ENCODE results near the gene AADACL3. TPM values are rescaled to one million over a fixed set of nuclear protein-coding genes. Genes with fewer than 3 reads are reported as not detected.
"Not testable (repeated sequence)": the region's sequence is repeated elsewhere in the genome, so short reads cannot be mapped to it uniquely, and the experiment has no call there.

AADACL3 gene
- total RNA-seq, 1 donor from 2014 or later: 0.19 TPM

DNA sequence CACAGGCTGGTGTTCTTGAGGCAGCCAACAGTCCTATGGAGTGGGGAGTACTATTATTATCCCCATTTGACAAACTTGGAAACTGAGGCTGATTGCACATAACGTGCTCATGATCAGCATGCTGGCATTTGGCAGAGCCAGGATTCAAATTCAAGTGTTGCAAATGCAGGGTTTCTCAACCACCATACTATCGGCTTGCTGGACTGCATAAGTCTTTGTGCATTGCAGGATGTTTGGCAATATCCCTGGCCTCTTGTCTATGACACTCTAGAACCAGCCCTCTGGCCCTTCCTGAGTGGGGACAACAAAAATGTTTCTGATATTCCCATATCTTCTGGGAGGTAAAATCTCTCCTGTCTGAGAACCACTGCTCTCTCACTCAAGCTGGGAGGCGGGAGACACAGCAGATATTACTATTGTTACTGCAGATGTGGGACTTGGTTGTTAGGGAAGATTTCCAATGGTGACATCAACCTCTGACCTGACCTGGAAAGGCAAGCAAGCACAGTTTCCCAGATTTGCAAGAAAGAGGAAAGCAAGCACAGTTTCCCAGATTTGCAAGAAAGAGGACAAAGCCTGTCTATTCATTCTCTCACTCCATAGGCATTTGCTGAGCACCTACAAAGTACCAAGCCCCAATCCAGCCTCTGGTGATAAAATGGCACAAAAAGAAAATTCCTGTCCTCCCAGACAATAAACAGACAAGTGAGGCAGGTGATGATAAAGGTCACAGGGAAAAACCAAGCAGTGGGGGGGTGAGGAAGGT is 1.0 kb upstream of the AADACL3 start:
- DNase-seq (ENCODE audit: low spot score): no peak

DNA sequence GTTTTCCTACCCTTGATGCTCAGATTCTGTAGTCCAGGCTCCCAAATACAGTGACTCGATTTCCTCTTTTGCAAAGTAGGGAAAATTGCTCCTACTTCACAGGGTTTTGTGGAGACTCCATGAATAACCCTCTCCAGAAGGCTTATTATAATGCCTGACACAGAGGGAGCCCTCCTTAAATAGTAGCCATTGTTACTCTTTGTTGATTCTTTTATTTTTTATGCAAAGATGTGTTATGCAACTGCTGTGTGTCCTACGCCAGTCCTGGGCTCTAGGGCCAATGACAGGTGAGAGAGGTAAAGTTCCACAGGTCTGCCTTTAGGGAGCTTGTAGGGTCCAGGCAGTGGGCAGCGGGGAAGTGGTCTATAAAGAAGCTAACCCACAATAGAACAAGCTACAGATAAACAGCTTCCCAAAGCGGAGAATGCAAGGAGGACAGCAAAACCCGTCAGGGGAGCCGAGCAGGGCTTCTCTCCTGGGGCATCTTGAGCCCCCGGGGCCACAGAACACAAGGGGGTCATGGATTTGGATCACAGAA is 1.5 kb downstream of the AADACL3 start:
- no peak for DNase-seq (ENCODE audit: low spot score)

DNA sequence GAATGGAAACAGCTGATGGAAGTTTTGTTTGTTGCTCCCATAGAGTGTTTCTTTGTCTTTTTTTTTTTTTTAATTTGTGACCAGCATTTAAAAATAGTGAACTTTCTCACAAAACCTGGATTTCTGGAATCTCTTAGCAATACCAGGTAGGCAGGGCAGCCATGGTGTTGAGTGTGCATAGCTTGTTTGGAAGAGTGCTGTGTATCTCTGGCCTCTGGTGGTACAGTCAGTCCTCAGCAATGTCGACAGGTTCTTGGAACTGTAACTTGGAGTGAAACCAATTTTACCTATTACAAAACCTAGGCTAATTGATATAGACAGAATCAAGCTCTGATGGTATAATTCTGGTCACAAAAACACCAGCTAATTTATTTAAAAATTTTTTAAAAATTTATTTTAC is 6.7 kb downstream of the AADACL3 start:
- DNase-seq (ENCODE audit: low spot score): no peak

DNA sequence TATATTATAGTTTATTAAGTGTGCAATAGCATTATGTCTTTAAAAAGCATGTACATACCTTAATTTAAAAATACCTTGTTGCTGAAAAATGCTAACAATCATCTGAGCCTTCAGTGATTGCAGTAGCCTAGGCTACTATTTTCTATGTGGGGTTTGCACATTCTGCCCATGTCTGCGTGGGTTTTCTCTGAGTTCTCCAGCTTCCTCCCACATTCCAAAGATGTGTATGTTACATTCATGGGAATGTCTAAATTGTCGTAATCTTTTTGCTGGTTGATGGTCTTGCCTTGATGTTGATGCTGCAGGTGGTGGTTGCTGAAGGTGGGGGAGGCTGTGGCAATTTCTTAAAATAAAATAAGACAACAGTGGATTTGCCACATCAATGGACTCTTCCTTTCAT is 12.5 kb downstream of the AADACL3 start:
- no peak for DNase-seq (ENCODE audit: low spot score)

DNA sequence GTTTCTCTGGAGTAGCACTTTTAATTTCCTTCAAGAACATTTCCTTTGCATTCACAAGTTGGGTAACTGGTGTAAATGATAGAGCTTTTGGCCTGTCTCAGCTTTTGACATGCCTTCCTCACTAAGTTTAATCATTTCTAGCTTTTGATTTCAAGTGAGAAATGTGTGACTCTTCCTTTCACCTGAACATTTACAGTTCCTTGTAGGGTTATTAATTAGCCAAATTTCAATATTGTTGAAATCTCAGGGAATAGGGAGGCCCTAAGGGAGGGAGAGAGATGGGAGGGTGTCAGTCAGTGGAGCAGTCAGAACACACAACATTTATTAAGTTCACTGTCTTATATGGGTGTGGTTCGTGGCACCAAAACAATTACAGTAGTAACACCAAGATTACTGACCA is 14.2 kb downstream of the AADACL3 start:
- no peak for DNase-seq (ENCODE audit: low spot score)

DNA sequence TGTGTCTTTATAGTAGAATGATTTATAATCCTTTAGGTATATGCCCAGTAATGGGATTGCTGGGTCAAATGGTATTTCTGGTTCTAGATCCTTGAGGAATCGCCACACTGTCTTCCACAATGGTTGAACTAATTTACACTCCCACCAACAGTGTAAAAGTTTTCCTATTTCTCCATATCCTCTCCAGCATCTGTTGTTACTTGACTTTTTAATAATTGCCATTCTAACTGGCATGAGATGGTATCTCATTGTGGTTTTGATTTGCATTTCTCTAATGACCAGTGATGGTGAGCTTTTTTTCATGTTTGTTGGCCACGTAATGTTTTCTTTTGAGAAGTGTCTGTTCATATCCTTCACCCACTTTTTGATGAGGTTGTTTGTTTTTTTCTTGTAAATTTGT is 15.2 kb downstream of the AADACL3 start:
- not testable (repeated sequence) for DNase-seq (ENCODE audit: low spot score)

DNA sequence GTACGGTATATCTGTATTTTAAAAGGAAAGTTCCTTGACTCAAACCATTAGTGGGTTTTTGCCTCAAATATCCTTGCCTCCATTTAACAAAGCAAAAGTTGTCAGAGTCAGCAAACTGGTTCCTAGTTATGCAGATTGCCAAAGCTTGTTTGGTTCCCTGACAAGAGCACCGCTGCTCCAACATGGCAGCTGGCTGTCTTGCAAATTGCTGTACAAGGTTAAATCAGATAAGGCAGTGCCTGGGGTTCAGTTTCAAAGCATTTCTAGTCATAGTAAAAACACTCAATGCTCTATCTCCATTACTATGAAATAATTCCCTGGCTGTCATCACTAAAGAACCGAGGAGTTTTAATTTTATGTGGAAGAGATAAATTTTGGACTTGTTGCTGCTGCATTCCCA is 18.7 kb downstream of the AADACL3 start:
- DNase-seq (ENCODE audit: low spot score): no peak

DNA sequence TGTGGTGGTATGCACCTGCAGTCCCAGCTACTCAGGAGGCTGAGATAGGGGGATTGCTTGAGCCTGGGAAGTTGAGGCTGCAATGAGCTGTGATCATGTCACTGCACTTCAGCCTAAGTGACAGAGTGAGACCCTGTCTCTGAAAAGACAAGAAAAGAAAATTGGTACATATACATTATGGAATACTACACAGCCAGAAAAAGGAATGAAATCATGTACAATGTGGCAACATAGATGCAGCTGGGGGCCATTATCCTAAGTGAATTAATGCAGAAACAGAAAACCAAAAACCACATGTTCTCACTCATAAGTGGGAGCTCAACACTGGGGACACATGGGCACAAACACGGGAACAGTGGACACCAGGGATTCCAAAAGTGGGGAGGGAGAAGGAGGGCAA is 23.0 kb downstream of the AADACL3 start:
- no peak for DNase-seq (ENCODE audit: low spot score)

DNA sequence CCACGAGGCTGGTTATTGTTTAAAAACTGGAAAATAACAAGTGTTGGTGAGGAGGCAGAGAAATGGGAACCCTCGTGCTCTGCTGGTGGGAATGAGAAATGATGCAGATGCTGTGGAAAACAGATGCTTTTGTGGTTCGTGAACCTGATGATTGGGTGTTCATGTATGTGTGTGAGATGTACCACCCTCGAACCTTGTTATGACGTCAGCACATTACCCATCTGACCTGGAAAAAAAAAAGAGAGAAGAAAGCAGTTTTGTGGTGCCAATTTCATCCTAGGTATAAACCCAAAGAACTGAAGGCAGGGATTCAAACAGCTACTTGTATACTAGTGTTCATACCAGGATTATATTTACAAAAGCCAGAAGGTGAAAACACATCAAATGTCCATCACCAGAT is 23.7 kb downstream of the AADACL3 start:
- DNase-seq (ENCODE audit: low spot score): no peak

DNA sequence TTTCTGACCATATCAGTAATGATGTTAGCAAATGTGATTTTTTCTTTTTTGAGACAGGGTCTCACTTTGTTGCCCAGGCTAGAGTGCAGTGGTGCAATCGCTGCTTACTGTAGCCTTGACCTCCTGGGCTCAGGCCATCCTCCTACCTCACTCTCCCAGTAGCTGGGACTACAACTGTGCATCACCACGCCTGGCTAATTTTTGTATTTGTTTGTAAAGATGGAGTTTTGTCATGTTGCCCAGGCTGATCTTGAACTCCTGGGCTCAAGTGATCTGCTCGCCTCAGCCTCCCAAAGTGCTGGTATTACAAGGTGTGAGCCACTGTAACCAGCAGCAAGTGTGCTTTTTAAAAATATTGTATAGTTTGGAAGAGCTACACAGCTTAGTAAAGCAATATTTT is 26.0 kb downstream of the AADACL3 start:
- no peak for DNase-seq (ENCODE audit: low spot score)

DNA sequence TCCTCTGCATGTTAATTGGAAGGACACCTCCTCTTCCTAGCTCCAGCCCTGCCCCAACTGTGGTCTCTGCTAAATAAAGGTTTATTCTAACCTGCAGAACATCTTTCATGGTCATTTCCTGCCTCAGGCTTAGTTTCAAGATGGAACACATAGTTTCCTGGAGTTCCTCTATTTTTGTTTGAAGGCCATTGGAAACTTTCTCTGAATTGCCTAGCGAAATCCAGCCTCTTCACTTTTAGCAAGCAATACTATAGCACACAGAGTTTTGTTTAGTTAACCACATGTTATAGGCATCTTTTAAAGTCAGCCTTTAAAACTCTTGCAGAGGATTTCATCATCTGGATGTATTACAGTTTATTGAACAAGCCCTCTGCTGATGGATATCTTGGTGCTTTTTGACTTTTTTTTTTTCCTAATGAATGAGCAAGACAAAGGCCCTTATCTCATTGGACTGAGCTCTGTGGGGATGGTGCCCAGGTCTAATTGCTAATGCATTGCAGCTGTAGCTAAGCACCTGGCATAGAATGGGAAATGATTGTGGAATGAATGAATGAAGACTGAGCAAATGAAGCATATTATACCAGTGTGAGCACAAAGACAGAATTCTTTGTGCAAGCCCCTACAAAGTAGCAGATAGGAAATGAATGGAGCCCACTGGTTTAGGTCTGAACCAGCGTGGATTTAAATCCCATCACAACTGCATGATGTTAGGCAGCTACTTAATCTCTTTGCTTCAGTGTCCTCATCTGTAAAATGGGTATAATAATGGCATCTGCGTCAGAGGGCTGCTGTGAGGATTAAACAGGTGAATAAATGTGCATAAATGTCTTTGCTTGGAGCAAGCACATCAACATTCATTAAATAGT is 29.4 kb downstream of the AADACL3 start:
- DNase-seq (ENCODE audit: low spot score): no peak

DNA sequence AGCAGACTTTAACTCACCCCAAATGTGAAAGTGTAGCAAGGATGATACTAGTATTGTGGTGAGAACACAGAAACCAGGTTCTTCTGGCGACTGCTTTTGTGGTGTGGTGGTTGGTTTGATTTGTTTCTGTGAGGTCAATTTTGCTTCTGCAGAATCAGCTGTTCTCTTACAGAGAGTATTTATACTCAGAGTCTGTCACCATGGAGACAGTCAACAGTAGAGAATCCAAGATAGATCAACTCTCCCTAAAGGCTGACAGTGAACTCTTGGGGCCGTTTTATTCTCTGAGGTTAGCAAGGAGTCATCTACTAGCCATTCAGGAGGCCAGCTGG is 30.0 kb downstream of the AADACL3 start, which contains the start of gene CFAP107:
CFAP107 (plus strand) TSS at position 209 of the 332 bp plus-strand sequence. CDS start 231 bp downstream, outside the sequence.
- no peak for DNase-seq (ENCODE audit: low spot score)

DNA sequence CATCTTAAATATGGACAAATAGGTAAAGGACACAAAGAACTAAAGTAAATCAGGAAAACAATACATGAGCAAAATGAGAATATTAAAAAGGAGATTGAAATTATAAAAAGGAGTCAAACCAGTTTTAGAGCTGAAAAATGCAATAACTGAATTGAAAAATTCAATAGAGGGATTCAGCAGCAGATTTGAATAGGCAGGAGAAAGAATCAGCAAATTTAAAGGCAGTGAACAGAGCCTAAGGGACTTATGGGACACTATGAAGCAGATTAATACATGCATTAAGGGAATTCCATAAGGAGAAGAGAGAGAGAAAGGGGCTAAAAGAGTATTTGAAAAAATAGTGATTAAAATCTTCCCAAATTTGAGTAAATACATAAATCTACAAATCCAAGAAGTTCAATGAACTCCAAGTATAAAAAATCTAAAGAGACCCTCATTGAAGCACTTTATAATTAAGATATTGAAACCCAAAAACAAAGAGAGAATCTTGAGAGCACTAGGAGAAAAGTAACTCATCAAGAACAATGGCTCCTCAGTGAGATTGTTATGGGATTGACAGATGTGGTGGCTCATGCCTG is 33.0 kb downstream of the AADACL3 start:
- no peak for DNase-seq (ENCODE audit: low spot score)

DNA sequence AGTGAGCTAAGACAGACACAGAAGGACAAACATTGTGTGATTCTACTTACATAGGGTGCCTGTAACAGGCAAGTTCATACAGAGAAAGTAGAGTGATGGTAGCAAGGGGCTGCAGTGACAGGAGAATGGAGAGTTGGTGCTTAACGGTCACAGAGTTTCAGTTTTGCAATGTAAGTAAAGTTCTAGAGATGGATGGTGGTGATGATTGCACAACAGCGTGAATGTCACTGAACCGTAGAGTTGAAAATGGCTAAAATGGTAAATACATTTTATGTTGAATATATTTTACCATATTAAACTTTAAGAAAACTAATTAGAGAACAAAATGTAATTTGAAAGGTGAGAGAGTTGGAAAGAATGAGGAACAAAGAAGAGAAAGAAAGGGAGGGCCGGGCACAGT is 38.8 kb downstream of the AADACL3 start:
- no peak for DNase-seq (ENCODE audit: low spot score)

DNA sequence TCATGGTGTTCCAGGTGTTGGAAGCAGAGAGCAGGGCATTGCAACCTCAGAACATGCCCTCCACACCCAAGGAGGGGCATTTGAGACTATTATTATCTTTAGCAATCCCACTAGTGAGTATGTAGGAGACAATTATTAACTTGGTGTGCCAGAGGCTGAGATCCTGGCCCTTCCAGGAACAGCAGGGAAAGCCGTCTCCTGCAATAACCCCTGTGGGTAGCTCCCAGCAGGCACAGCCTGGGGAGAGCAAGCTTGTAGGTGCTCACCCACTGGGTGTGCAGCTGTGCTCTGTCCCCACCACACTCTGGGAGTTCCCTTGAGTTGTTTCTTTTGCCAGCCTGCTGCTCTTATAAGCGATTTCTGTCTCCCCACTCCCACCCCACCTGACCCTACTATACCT is 40.4 kb downstream of the AADACL3 start:
- no peak for DNase-seq (ENCODE audit: low spot score)

DNA sequence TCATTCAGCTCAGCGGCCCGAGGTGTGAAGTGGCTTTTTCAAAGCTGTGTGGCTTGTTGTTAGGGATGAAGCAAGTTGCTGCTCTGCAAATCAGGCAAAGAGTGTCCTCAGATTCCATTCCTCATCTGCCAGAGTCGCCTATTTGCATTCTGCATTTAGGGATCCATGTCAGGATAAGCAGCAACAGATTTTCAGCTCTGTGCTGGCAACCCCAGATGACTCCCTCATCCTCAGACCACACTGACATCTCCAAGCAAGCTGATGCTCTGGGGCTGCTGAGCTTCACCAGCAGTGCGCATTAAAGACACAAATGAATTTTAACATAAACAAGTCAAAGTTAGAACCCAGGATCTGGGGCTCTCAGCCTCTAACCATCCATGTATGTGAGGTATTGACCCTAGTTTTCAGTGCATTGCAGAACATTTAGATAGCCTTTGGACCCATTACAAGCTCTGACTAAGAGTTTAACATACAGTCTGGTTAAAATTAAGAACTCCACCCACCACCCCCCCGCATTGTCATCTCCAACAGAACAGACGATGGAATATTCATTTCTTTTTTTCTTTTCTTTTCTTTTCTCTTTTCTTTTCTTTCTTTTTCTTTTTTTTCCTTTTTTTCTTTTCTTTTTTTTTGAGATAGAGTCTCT is 41.0 kb downstream of the AADACL3 start:
- no peak for DNase-seq (ENCODE audit: low spot score)

DNA sequence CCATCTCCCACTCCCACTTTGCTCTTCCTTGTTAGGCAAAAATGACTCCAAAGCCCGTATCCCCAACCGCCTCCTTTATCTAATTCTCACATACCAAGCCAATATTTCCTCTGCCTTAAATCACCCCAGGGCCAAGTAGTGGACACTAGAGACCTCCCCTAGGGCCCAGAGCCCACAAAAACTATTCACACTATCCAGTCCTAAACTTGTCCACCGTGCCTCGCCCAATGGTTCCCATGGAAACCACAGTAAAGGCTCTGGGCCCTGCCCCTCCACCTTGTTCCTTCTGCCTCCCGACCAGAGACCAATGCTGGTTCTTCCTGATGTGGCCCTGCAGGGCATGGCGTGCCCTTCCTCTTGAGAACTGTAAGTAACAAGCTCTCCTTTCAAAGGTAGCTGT is 41.9 kb downstream of the AADACL3 start:
- no peak for DNase-seq (ENCODE audit: low spot score)

DNA sequence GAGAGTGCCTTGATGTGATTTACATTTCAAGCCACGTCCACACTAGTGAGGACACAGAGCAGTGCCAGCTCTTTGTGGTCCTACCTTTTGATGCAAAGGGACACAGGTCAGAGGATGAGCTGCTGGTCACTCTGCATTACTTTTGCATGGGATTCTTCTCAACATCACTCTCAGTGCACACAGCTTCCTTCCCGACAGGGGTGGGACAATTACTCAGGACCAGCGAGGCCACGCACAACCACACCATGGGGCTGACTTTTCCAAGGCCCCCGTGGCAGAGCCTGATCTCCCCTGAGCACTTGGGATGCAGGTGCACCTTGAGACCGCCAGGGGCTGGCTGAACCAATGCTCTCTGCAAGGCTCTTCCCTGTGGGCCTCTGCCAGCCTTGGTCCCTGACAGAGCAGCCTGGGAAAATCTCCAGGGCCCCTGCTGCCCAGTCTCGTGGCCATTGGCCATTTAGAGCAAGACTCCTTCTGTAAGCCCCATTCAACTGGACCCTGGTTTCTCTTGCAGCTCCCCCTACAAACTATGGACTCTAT is 44.4 kb downstream of the AADACL3 start:
- no peak for DNase-seq (ENCODE audit: low spot score)

DNA sequence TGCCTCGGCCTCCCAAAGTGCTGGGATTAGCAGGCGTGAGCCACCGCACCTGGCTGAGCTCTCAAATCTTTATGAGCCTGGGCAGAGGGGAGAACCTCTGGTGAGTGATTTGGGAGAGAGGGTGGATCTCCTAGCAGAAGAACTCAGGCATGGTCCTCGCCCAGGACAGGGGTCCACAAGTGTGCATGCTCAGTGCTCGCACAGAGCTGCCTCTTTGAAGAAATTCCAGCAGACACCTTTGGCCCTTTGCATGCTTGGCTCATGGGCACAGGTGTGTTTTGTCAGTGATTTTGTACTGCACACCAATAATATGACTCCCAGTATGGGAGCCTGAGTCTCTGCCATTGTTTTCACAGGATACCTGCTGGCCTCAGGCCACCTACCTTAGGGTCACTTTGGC is 45.9 kb downstream of the AADACL3 start:
- no peak for DNase-seq (ENCODE audit: low spot score)

DNA sequence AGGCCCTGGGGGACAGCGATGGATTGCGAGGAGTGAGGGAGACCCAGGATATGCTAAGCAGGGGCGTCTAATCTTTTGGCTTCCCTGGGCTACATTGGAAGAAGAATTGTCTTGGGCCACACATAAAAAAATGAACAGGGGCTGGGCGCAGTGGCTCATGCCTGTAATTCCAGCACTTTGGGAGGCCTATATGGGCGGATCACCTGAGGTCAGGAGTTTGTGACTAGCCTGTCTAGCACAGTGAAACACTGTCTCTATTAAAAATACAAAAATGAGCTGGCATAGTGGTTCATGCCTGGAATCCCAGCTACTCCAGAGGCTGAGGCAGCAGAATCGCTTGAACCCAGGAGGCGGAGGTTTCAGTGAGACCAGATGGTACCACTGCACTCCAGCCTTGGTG is 46.9 kb downstream of the AADACL3 start:
- no peak for DNase-seq (ENCODE audit: low spot score)

DNA sequence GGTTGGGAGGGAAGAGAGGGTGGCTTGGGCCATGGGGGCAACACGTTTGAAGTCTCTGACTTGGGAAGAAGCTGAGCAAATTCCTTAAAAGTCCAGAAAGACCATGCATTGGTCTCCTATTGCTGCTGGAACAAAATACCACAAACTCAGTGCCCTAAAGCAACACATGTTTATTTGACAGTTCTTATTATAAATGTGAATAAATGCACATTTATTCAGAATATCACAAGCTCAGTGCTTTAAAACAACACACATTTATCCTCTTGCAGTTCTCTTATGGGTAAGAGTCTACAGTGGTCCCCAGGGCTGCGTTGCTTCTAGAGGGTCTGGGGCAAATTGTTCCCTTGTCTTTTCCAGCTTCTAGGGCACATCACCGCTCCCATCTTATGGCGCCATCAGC is 47.6 kb downstream of the AADACL3 start:
- peak; percentile 0 for DNase-seq (ENCODE audit: low spot score)
